ENCODE data around the gene ZFP1. TPM values are rescaled to one million over a fixed set of nuclear protein-coding genes. Genes with fewer than 3 reads are reported as not detected.

Gene ZFP1
- total RNA-seq, 6 experiments from 2014 or later, result 3.7 to 18.6 (median 9.3) TPM

DNA sequence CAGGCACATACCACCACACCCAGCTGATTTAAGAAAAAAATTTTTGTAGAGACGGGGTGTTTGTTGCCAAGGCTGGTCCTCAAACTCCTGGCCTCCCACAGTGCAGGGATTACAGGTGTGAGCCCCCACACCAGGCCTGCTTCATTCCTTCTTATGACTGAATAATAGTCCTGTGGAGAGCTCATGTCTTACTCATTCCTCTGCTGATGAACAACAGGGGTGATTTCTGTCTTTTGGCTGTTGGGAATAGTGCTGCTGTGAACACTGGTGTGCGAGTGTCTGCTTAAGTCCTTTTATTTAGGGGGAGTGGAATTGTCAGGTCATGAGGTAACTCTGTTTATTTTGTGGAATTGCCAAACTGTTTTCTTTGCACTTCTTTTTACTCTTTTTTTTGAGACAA is 67.8 kb downstream of the ZFP1 start:
- DNase-seq (no peak), ATAC-seq (peak; percentile 14 to 38 (median 28))
- TF ChIP-seq CTCF (IDR thresholded peaks at IDR 0.05), result no peak
- intact Hi-C loops (cut with DNase I), result no loop called here
- H3K27me3 ChIP-seq, result no peaks in the 10 kb centered on the region
- H3K4me3 ChIP-seq, result no peak overlapping the region
- WGBS (ENCODE audit: insufficient coverage, low coverage, low lambda C conversion rate, missing lambda C conversion rate), result 50% methylated on average over 2 of the region's 2 CpGs
- no peaks in the 10 kb centered on the region for H3K4me1 ChIP-seq
- H3K36me3 ChIP-seq, result no peaks in the 10 kb centered on the region
- no peak overlapping the region for H3K27ac ChIP-seq
- H3K9me3 ChIP-seq, result no peaks in the 10 kb centered on the region

GRCh38 chr16:75216576-75216975 is 68.3 kb downstream of the ZFP1 start:
- WGBS (ENCODE audit: insufficient coverage, low coverage, low lambda C conversion rate, missing lambda C conversion rate), result 91% methylated on average over 7 of the region's 7 CpGs
- ATAC-seq (no peak), DNase-seq (no peak)
- Histone ChIP-seq H3K9me3 (no peaks in the 10 kb centered on the region), H3K27ac (no peak overlapping the region), H3K36me3 (no peaks in the 10 kb centered on the region), H3K27me3 (no peaks in the 10 kb centered on the region), H3K4me1 (no peaks in the 10 kb centered on the region), H3K4me3 (no peak overlapping the region)
- TF ChIP-seq POLR2A (IDR thresholded peaks at IDR 0.05) (no peak), CTCF (IDR thresholded peaks at IDR 0.05) (no peak)
- intact Hi-C loops (cut with DNase I), result no loop called here

DNA sequence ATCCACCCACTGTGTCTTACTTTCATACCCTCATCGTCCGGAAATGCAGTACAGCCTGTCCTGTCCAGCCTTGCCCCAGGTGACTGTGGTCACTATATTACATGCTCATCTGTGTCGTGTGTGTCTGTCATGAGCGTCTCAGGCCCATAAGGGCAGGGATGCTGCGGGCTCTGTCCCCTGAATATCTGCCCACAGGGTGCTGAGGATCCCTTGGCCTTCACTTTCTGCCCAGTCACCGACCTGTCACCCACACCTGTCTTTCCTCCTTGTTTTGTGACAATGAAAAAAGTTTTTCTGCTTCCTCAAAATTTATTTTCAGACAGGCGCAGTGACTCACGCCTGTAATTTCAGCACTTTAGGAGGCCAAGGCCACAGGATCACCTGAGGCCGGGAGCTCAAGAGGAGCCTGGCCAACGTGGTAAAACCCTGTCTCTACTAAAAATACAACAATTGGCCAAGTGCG is 69.1 kb downstream of the ZFP1 start:
- no peaks in the 10 kb centered on the region for H3K9me3 ChIP-seq
- H3K27me3 ChIP-seq, result no peaks in the 10 kb centered on the region
- TF ChIP-seq CTCF (IDR thresholded peaks at IDR 0.05), result no peak
- TF ChIP-seq POLR2A (IDR thresholded peaks at IDR 0.05), result no peak
- no peaks in the 10 kb centered on the region for H3K4me1 ChIP-seq
- WGBS (ENCODE audit: insufficient coverage, low coverage, low lambda C conversion rate, missing lambda C conversion rate), result 83% methylated on average over 10 of the region's 11 CpGs
- no peaks in the 10 kb centered on the region for H3K36me3 ChIP-seq
- ATAC-seq, result no peak
- H3K4me3 ChIP-seq, result no peak overlapping the region
- no peak for DNase-seq
- no peak overlapping the region for H3K27ac ChIP-seq
- intact Hi-C loops (cut with DNase I), result no loop called here

DNA sequence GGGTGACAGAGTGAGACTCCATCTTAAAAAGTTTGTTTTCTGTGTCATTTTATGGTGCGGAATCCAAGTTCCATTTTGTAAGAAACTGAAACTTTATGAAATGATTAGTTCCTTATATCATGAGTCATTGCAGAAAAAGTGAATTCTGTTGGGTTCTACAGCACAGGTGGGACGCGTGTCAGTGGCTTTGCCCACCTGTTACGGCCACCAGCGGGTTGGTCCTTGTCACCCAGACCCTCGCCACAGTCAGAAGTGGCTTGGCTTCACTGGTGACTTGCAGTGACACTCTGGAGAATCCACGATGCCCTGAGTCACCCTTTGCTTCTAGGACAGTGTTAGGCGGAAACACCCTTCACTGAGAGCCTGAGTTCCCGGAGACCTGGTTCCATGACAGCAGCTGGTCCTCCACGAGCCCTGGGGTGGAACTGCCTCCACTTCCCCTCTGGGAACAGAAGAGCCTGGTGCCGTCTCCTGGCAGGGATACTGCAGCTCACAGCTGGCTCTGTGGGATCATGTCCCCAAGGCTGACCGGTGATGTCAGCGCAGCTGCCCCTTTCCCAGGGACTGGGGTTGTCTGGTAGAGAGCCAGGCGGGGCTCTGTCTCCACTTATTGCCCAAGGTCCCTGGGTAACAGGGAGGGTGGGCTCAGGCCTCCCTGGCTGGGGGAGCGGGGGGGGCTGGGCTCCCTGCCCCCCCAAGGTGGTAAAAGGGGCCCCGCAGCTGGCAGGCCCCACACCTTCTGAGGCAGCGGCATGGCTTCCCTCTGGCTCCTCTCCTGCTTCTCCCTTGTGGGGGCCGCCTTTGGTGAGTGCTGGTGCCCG is 70.1 kb downstream of the ZFP1 start, which contains the start of gene CTRB1:
Gene CTRB1 (plus strand): TSS at position 733 of the 821 bp plus-strand sequence. CDS start 20 bp downstream, at position 753.
- no peak for DNase-seq

More for the DNA sequence above, 70.1 kb downstream of the ZFP1 start, which contains the start of gene CTRB1:
- no peak for TF ChIP-seq POLR2A (IDR thresholded peaks at IDR 0.05)
- TF ChIP-seq CTCF (IDR thresholded peaks at IDR 0.05), result no peak
- 70% methylated on average over 3 of the region's 19 CpGs for WGBS (ENCODE audit: insufficient coverage, low coverage, low lambda C conversion rate, missing lambda C conversion rate)
- Histone ChIP-seq H3K36me3 (no peaks in the 10 kb centered on the region), H3K4me1 (no peaks in the 10 kb centered on the region), H3K4me3 (no peak within 1 kb of the TSS), H3K9me3 (no peaks in the 10 kb centered on the region), H3K27ac (no peak within 1 kb of the TSS), H3K27me3 (no peaks in the 10 kb centered on the region)
- intact Hi-C loops (cut with DNase I), result no loop called here
- no peak for ATAC-seq
